Right lung (tissue), 5 donors: ENCODE results near the gene MIPOL1. TPM values are rescaled to one million over a fixed set of nuclear protein-coding genes. Genes with fewer than 3 reads are reported as not detected.

Experiments used
- DNase-seq, 2 donors: peaks; one replicate each; pipeline ENCODE4 v3.0.0-alpha.2; 2013
- polyA plus RNA-seq, 5 donors: library from polyadenylated mRNA; unstranded; fragments of 120-200 nt; gene quantifications; one replicate each; pipeline versions ENCODE4 v1.2.1 to v1.2.3, GENCODE V29; 2013; ENCODE audit warnings: inconsistent platforms in 1 of 5, low replicate concordance in 1 of 5; ENCODE audit not compliant: insufficient read length in 5 of 5, insufficient read depth in 1 of 5

MIPOL1 gene
- polyA plus RNA-seq, 5 donors: 7.7 to 15.2 (median 14.2) TPM

DNA sequence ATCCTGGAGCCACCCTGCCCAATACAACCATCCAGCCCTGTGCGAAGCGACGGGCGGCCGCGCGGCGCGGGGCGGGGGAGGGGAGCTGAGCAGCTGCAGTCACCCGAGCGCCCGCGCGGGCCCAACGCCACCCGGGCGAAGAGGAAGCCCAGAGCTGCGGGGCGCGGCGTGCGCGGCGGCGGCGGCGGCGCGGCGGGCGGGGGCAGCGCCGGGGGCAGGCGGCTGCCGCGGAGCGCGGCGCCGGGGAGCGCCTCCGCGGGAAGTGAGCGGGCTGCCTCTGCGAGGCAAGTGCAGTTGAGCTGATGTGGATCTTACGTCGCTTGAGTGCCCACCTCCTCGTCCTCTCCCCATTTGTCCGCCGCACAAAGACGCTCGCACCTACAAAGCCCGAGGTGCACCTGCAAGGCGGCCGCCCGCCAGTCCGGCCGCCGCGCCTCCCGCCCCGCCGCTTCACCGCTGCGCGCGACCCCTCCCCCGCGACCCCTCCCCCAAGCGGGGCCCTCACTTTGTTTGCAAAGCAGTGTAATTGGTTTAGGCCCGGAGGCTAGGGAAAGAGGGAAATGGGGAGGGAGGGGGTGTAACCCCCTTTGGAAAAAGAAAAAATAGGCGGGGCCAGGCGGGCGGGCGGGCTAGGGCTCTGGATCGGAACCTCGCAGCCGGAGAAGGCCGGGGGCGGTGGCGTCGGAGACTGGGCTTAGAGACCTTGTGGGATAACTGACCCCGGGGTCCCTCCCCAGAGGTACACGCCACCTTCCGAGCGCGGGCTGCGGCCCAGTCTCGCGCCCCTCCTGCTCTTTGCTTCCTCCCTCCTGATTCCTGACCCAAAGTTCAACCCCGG lies 397.5 kb downstream of the MIPOL1 start, which contains the start of the genes FOXA1 and TTC6:
Gene FOXA1 (minus strand): TSS at position 279 of the 838 bp plus-strand sequence. CDS start 277 bp downstream, at position 2.
Gene TTC6 (plus strand): TSS at position 659 of the 838 bp plus-strand sequence. CDS start 26,436 bp downstream, outside the sequence.
- peak; percentile 57 to 63 for DNase-seq

DNA sequence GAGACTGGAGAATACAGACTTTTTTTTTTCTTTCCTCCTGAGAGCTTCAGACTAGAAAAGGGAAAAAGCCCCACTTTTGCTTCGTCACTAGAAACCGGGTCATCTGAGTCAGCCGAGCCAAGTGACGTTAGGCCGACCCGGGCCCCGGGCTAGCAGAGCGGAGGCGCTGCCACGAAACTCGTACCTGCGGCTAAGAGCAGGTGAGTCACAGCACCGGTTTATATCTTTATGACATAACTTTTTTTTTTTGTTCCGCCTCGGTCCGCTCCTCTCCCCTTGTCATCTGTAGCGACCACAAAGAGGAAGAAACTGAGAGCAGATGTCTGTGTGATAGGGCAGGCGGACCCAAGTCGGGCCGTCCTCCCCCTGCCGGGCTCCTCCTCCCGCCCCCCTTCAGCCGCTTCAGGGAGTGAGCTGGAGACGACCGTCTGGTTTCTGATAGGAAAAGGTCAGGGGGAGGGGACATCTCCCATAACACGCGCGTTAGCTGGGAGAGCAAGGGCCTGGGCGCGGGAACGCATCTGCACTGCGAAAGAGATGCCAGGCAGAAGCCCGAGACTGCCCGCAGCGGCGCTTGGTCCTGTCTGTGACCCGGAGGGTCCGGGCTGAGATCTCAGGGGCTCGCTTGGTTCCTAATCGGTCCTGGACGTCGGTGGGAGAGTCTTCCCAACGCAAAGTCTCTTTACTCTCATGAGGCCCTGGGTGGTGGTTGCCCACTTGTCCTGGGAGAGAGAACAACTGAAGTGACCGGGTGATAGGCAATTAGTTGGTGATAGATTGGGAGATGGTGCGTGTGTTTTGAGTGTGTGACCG lies 398.3 kb downstream of the MIPOL1 start:
- peak; percentile 62 to 68 for DNase-seq

DNA sequence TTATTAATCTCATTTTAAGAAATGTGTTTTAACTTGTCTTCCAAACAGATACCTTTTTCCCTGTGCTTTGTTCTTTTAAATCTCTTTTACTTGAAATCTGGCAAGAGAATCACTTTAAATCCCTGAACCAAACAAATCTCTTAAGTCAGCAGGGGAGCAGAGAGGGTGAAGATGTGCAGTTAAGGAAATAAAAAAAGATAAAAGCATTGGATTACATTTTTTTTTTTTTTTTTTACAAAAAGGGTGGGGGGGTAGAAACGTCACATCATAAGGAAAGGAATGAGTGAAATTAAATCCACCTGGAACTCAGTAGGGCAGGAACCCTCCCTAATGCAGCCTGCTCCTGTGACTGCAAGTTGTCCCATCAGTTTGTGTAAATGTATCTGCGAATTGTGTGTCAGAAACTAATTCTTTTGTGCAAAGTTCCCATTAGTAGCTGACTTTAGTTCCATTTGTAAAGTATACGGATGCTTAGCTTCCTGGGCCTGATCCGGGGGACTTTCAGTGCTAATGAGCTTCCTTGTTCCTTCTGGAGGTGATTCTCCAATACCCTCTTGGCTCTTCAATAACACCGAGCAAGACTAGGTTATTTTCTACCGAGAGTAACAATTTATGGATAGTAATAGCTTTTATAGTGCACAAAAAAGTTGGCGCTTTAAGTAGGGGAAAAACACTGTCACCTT lies 399.2 kb downstream of the MIPOL1 start:
- DNase-seq: no peak

DNA sequence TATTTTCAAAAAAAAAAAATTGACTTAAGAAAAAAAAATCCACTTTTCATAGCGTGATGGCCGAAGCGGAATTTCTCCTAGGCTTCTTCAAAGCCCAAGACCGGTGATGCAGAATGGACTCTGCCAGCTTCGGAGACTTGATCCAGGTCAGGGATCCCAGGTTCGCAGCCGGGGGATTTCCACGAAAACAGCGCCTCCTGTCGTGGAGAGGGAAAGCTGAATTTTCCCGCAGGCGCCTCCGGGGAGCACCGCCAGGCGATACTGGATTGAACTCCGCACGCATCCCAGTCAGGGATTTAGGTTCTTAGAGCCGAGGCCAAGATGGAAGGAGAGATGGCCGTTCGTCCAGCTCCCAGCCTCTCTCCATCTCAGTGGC lies 399.8 kb downstream of the MIPOL1 start:
- peak; percentile 32 for DNase-seq

DNA sequence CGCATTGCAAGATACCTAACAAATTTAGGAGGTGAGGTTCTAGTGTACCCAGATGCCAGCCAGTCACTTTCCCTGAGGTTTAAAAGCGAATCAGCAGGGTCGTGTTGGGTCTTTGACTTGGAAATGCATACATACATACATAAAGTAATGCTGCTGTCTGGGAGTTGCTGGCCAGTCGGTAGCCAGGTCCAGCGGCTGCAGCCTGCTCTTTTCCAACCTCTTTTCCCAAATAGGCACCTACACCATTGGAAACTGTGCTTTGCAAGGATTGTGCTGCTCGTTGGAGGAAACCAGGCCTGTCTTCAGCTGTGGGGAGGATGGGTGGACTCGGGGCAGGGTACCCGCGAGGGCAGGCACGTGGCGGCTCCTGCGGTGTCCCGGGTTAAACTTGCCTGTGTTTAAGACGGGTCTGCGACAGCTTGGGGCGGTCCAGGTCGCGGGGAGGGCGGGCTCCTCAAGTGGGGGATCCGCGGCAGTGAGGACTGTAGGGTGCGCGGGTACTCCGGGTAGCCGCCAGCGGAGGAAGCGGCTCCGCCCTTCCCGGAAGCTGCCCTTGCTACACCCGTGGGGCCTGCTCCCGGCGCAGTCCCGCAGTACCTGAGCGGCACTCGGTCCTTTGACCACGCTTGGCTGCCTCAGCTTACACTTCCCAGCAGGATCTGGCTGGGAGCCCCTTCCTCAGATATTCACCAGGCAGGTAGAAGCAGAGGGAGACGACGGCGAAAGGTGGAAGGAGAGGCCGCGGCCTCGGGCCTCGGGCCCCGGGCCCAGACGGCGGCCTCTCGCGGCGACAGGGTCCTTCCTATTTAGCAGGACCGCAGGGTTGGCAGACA lies 400.4 kb downstream of the MIPOL1 start:
- DNase-seq: peak; percentile 24 to 32

DNA sequence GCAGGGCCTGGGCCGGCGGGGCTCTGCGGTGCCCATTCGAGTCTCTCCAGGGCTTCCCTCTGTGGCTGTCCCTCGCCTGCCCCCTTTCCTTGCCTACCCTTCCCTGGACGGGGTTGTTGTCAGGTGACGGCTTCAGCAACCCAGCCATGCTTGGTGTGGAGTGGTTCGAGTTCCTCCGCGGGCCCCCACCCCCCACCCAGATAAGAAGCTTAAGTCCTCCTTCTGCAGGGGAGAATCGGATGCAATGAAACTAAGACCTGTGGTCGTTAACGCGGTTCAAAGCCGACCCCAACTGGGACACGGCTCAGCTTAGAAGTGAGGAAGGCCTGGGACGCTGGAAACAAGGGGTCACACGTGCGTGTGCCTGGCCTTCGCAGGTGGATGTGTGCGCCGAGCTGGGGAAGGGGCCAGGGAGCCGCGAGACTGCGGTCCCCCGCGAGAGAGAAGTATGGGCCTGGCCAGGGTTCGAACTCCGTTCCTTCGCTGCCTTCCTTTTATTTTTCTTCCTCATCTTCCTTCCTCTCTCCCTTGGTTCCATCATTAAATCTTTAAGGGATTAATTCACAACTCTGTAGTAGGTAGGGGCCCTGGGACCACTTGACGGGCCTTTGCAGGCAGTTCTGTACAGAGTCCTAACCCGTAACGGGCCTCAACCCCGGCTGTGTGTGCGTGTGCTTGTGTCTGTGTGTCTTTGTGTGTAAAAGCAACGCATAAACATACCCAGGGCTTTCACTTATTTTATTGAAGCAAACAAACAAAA lies 401.2 kb downstream of the MIPOL1 start:
- no peak for DNase-seq

DNA sequence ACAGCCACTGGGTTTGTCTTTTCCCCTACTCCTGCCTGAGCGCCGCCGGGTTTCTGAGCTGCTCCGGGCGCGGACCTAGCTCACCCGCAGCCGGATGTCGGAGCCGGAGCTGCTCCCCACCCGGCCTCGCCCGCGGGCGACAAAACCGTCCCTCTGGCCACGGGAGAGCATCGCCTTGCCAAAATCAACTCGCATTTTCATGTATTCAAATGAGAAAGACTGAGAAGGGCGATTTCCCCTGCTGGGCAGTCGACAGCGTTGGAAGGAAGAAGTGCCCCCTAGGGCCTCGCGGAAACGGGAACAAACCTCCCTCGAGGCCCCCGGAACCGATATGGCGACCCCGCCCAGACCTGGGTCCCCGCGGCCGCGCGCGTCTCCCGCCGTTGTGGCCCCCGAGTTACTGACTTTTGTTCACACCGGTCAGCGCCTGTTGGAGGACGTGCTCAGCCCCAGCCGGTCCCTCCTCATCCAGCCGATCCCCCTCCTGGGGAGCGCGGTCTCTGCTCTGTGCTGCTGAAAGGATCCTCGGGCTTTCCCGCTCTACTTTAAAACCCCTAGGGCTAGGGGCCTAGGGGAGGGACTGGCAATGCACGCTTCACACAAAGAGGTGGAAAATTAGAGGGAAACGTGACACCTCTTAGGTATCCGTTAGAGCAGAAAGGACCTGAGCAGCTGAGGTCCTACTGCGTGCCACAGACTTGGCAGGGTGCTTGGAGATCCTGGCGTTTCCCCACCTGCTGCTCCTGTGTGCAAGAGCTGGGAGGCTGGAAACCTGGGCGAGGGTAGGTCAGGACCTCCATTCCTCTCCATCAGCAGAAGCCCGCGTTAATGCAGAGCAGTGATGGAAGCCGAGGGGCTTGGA lies 402.0 kb downstream of the MIPOL1 start:
- DNase-seq: peak; percentile 24 to 32

DNA sequence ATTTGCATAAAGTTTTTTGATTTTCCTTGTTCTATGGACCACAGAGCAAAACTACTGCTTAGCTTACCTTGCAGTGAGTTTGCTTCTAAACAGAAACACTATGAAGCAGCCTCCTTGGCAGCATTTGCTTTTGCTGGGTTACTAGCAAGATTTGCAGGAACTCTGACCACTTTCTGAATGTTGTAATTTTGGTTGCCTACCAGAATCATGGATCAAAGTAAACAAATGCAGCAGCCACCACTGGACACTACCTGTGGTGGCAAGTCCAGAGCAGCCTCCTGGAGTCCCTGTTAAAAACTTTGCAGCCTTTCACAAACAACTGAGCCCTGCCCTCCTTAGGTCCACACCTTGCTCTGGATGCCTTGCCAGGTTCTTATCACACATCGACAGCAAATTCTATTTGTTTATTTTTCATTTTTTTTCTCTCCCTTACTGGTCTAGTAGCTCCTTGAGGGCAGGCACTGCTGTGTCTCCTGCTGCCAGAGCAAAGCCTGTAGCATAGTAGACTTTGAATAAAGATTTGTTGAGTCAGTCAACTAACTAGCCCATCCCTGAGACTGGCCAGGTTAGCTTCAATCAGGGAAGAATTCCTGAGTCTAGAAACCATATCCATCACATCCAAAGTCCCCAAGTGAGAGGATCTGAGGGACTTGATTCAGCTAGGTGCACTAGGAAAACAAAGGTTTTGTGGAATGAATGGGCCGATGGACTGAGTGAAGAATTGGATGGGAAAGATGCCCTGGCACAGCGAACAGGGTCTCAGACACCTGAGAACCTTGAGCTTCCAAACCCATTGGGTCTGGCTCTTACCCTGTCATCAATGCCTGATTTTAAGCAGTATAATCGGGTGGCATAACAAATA lies 403.4 kb downstream of the MIPOL1 start:
- no peak for DNase-seq

DNA sequence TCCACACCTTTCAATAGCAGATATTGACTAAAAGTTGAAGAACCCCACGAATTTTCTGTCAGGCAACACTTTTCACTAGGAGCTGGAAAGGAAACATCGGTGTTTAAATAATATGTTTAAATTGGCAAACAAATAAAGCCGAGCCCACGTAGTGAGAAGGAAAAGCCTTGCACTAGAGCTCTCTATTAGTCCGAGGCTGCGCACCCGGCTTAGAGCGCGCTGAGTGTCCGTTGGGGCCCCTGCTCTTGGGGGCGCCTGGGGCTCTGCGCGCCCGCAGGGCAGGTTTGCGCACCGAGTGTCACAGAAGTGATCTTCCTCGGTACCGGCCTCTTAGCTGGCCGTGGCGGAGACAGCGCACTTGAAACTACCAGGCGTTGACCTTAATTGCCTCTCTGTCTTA lies 404.1 kb downstream of the MIPOL1 start:
- DNase-seq: no peak

Other genes starting within 250 kb of the MIPOL1 start
- gene SLC25A21, start 25.3 kb upstream of the MIPOL1 start, polyA plus RNA-seq: 1 to 10 TPM; 1.5 to 3.1 (median 2.7) TPM